Measurements from ENCODE around the gene PPP2R2B.

DNA sequence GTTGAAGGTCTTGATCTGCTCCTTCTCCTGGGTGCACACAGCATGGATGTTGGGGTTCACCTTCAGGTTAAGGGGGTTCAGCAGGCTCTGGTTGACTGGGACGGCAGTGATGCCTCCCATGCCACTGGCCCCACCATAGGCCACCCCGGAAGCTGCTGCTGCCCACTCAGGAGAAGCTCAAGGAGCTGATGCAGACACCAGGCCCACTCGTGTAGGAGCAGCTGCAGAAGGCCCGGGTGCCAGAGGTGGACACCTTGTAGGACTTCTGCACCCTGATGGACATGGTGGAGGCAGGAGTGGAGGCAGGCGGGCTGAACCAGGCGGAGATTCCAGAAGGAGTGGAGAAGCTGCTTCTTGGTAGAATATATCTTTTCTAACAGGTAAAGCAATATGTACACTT is 171.2 kb downstream of the PPP2R2B start:
- TF ChIP-seq, protein P1, sequence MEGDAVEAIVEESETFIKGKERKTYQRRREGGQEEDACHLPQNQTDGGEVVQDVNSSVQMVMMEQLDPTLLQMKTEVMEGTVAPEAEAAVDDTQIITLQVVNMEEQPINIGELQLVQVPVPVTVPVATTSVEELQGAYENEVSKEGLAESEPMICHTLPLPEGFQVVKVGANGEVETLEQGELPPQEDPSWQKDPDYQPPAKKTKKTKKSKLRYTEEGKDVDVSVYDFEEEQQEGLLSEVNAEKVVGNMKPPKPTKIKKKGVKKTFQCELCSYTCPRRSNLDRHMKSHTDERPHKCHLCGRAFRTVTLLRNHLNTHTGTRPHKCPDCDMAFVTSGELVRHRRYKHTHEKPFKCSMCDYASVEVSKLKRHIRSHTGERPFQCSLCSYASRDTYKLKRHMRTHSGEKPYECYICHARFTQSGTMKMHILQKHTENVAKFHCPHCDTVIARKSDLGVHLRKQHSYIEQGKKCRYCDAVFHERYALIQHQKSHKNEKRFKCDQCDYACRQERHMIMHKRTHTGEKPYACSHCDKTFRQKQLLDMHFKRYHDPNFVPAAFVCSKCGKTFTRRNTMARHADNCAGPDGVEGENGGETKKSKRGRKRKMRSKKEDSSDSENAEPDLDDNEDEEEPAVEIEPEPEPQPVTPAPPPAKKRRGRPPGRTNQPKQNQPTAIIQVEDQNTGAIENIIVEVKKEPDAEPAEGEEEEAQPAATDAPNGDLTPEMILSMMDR (IDR thresholded peaks at IDR 0.05), result no peak
- TF ChIP-seq POLR2A (IDR thresholded peaks at IDR 0.05) (no peak), EP300 (IDR thresholded peaks at IDR 0.05) (no peak)
